Natural killer cell (primary cell): ENCODE data around the gene NRCAM. TPM values are rescaled to one million over a fixed set of nuclear protein-coding genes. Genes with fewer than 3 reads are reported as not detected.

ENCODE experiments used
- ATAC-seq, 3 donors: fragments of 150-1000 bp in 2 of 3; fragments of 200-7000 bp in 1 of 3; cut with Tn5 transposase; 1 replicate in 1 of 3; 2 replicates in 2 of 3; pipeline ENCODE4 v1.10.0; 2021; ENCODE audit warnings: mild to moderate bottlenecking in 2 of 3, moderate library complexity in 2 of 3
- DNase-seq, 2 donors: peaks; one replicate each; pipeline versions ENCODE4 v3.0.0 to v3.0.0-alpha.2; 2013 to 2021; ENCODE audit warnings: mixed read lengths in 1 of 2
- H3K27ac ChIP-seq: one replicate; pipeline ENCODE4 v1.5.1; 2013; ENCODE audit warnings: mild to moderate bottlenecking, low read length
- H3K27me3 ChIP-seq: one replicate; pipeline ENCODE4 v1.6.1; 2013; ENCODE audit warnings: low read length; ENCODE audit not compliant: control insufficient read depth, insufficient read depth
- H3K36me3 ChIP-seq: one replicate; pipeline ENCODE4 v1.6.1; 2013; ENCODE audit warnings: low read length; ENCODE audit not compliant: control insufficient read depth, insufficient read depth
- H3K4me1 ChIP-seq: one replicate; pipeline ENCODE4 v1.6.1; 2013; ENCODE audit warnings: low read length; ENCODE audit not compliant: control insufficient read depth, insufficient read depth
- H3K4me3 ChIP-seq: one replicate; pipeline ENCODE4 v1.5.1; 2013; ENCODE audit warnings: low read length
- H3K9me3 ChIP-seq: one replicate; pipeline ENCODE4 v1.6.1; 2013; ENCODE audit warnings: low read length; ENCODE audit not compliant: control insufficient read depth, insufficient read depth
- H3K27ac Mint-ChIP-seq, 2 donors: one replicate each; pipeline ENCODE4 v1.8.0; 2022; ENCODE audit warnings: mild to moderate bottlenecking in 2 of 2, mixed read lengths in 2 of 2, moderate library complexity in 1 of 2
- H3K27me3 Mint-ChIP-seq, 2 donors: one replicate each; pipeline ENCODE4 v1.8.0; 2022; ENCODE audit warnings: low read depth in 2 of 2, mixed read lengths in 2 of 2
- H3K36me3 Mint-ChIP-seq: one replicate; pipeline ENCODE4 v1.8.0; 2022; ENCODE audit warnings: mixed read lengths
- H3K4me1 Mint-ChIP-seq, 2 donors: one replicate each; pipeline ENCODE4 v1.8.0; 2022; ENCODE audit warnings: mixed read lengths in 2 of 2
- H3K4me3 Mint-ChIP-seq: one replicate; pipeline ENCODE4 v1.8.0; 2022; ENCODE audit warnings: mild to moderate bottlenecking, moderate library complexity, mixed read lengths
- H3K9me3 Mint-ChIP-seq, 2 donors: one replicate each; pipeline ENCODE4 v1.8.0; 2022; ENCODE audit warnings: mixed read lengths in 2 of 2
- WGBS: methylation state at CpG from one replicate; pipeline ENCODE4 v1.1.7; 2013; ENCODE audit warnings: missing lambda C conversion rate; ENCODE audit not compliant: insufficient coverage; 5-methylcytosine and 5-hydroxymethylcytosine counted together
- intact Hi-C: fragments of 100-400 bp; cut with micrococcal nuclease; formaldehyde crosslinking; loops from one replicate; pipeline ENCODE4 v1.14.2; 2022
- total RNA-seq, 4 donors: library from RNA; stranded (reverse); fragments of 120-200 nt in 1 of 4; gene quantifications; one replicate each; pipeline versions ENCODE4 v1.2.3 to v1.2.4, GENCODE V29; 2013 to 2022
- TF ChIP-seq, protein P1 (sequence below): fragments of 200-600 bp; IDR thresholded peaks from one replicate; pipeline ENCODE4 v1.8.0; 2022; ENCODE audit warnings: antibody characterized with exemption

The NRCAM gene
- total RNA-seq, 3 donors from 2014 or later (not counting 1 experiment from before 2014, with no cell fraction given): 0.27 to 0.95 (median 0.52) TPM

DNA sequence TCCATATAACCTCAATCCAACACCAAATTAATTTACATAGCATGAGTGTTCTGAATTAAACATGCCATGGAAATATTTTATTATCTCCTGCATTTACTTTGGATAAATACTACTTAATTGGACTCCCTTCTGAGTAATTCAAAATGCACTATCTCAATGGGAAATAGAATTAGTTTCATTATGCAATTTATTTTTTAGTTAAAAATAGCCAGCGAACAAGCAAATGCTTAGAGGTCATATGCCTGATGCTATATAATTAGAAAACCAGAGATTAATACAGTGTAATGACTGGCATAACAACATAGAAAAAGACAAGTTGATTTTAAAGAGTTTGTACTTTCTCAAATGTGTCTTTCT lies 165.1 kb downstream of the NRCAM start:
- TF ChIP-seq, protein P1, sequence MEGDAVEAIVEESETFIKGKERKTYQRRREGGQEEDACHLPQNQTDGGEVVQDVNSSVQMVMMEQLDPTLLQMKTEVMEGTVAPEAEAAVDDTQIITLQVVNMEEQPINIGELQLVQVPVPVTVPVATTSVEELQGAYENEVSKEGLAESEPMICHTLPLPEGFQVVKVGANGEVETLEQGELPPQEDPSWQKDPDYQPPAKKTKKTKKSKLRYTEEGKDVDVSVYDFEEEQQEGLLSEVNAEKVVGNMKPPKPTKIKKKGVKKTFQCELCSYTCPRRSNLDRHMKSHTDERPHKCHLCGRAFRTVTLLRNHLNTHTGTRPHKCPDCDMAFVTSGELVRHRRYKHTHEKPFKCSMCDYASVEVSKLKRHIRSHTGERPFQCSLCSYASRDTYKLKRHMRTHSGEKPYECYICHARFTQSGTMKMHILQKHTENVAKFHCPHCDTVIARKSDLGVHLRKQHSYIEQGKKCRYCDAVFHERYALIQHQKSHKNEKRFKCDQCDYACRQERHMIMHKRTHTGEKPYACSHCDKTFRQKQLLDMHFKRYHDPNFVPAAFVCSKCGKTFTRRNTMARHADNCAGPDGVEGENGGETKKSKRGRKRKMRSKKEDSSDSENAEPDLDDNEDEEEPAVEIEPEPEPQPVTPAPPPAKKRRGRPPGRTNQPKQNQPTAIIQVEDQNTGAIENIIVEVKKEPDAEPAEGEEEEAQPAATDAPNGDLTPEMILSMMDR: no peak
- Histone ChIP-seq H3K27ac (no peak overlapping the region), H3K4me1 (no peaks in the 10 kb centered on the region), H3K36me3 (no peaks in the 10 kb centered on the region), H3K4me3 (no peak overlapping the region), H3K9me3 (no peaks in the 10 kb centered on the region), H3K27me3 (no peaks in the 10 kb centered on the region)
- 100% methylated on average over 1 of the region's 1 CpG for WGBS
- intact Hi-C loops: no loop called here
- H3K9me3 Mint-ChIP-seq: peaks cover 3 to 5% of the 10 kb centered on the region in 2 donors
- ATAC-seq: no peak
- H3K27ac Mint-ChIP-seq: no peak overlapping the region
- no peaks in the 10 kb centered on the region for H3K36me3 Mint-ChIP-seq
- H3K27me3 Mint-ChIP-seq: peaks cover 0 to 7% of the 10 kb centered on the region in 2 donors
- no peaks in the 10 kb centered on the region for H3K4me1 Mint-ChIP-seq
- no peak for DNase-seq
- H3K4me3 Mint-ChIP-seq: no peak overlapping the region

DNA sequence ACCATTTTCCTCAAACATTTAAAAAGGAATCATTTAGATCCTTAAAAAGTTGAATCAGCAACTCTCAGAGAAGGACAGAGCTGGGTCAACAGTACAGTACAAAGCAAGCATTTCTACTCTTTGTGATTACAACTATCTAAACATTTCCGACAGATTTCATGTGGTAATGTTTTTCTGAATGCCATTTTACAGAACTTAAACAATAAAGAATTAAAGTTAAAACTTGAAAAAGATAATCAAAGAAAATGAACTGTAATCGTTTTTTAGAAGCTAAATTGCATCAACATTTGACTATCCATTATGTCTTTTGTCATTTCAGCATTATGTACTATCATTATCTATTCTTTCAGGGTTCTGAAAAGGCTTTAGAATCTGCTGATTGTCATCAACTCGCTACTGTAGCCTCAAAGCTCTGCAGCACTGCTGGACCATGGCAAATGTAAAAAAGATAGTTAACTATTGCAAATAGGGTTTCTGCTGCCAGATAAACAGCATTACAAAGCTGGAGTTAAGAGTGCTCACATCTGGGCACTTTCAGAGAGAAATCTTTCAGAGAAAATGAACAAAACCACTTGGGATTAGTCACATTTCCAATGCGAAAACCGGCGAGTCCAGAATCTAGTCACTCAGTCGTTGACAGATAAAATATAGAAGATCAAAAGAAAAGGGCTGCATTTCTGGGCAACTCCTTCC lies 165.6 kb downstream of the NRCAM start:
- peaks cover 3 to 5% of the 10 kb centered on the region in 2 donors for H3K9me3 Mint-ChIP-seq

DNA sequence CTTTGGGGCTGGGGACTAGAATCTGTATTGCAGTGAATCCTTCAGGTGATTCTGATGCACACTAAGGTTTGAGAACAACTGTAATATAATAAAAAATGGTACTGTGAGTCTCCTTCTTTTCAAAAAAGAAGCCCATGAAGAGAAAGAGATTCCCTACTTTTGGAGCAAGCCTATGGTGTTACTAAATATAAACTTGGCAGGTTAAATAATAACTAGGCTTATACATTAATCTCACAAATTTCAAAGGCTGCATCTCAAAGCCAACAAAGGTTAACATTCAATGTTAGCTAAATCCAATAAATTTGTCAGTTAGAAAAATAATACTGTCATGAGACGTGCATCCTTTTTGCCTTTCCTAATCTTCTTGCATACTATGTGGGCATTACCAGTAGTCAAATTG lies 166.4 kb downstream of the NRCAM start:
- H3K4me3 Mint-ChIP-seq: no peak overlapping the region
- H3K4me1 Mint-ChIP-seq: no peaks in the 10 kb centered on the region
- DNase-seq (no peak), ATAC-seq (no peak)
- no peaks in the 10 kb centered on the region for H3K9me3 ChIP-seq
- peaks cover 0 to 7% of the 10 kb centered on the region in 2 donors for H3K27me3 Mint-ChIP-seq
- H3K9me3 Mint-ChIP-seq: peaks cover 3 to 5% of the 10 kb centered on the region in 2 donors
- no peak overlapping the region for H3K27ac ChIP-seq
- H3K27ac Mint-ChIP-seq: no peak overlapping the region
- TF ChIP-seq, protein P1: no peak
- no peaks in the 10 kb centered on the region for H3K4me1 ChIP-seq
- H3K36me3 Mint-ChIP-seq: no peaks in the 10 kb centered on the region
- WGBS: no CpG with 5 or more reads among the region's 1 CpG
- no peaks in the 10 kb centered on the region for H3K27me3 ChIP-seq
- intact Hi-C loops: no loop called here
- no peak overlapping the region for H3K4me3 ChIP-seq
- no peaks in the 10 kb centered on the region for H3K36me3 ChIP-seq

More for the DNA sequence above, 165.6 kb downstream of the NRCAM start:
- TF ChIP-seq, protein P1: no peak
- Histone ChIP-seq H3K27ac (no peak overlapping the region), H3K9me3 (no peaks in the 10 kb centered on the region), H3K4me3 (no peak overlapping the region), H3K27me3 (no peaks in the 10 kb centered on the region), H3K4me1 (no peaks in the 10 kb centered on the region), H3K36me3 (no peaks in the 10 kb centered on the region)
- peaks cover 0 to 7% of the 10 kb centered on the region in 2 donors for H3K27me3 Mint-ChIP-seq
- no peak for DNase-seq
- no peak for ATAC-seq
- intact Hi-C loops: no loop called here
- no peak overlapping the region for H3K27ac Mint-ChIP-seq
- H3K4me3 Mint-ChIP-seq: no peak overlapping the region
- WGBS: 87% methylated on average over 5 of the region's 7 CpGs
- no peaks in the 10 kb centered on the region for H3K4me1 Mint-ChIP-seq
- H3K36me3 Mint-ChIP-seq: no peaks in the 10 kb centered on the region

DNA sequence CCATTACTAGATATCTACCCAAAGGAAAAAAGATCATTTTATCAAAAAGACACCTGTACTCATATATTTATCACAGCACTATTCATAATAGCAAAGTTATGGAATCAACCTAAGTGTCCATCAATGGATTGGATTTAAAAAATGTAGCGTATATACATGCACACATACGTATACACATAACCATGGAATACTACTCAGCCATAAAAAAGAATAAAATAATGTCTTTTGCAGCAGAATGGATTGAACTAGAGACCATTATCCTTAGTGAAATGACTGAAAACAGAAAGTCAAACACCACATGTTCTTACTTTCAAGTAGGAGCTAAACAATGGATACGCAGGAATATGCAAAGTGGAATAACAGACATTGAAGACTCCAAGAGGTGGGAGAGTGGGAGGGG lies 168.4 kb downstream of the NRCAM start:
- Mint-ChIP-seq H3K4me1 (no peaks in the 10 kb centered on the region), H3K4me3 (no peak overlapping the region), H3K27me3 (peaks cover 2 to 15% of the 10 kb centered on the region in 2 donors), H3K27ac (no peak overlapping the region), H3K9me3 (peaks cover 3 to 6% of the 10 kb centered on the region in 2 donors), H3K36me3 (no peaks in the 10 kb centered on the region)
- no peaks in the 10 kb centered on the region for H3K27me3 ChIP-seq
- no peak for ATAC-seq
- DNase-seq: no peak
- no peak overlapping the region for H3K4me3 ChIP-seq
- no peaks in the 10 kb centered on the region for H3K36me3 ChIP-seq
- no peak overlapping the region for H3K27ac ChIP-seq
- H3K4me1 ChIP-seq: no peaks in the 10 kb centered on the region
- TF ChIP-seq, protein P1: no peak
- intact Hi-C loops: no loop called here
- WGBS: 100% methylated on average over 1 of the region's 3 CpGs
- no peaks in the 10 kb centered on the region for H3K9me3 ChIP-seq
